ENCODE measurements around the gene NELFCD. TPM values are rescaled to one million over a fixed set of nuclear protein-coding genes. Genes with fewer than 3 reads are reported as not detected.

The NELFCD gene
- total and polyA plus RNA-seq, 9 of the 15 experiments (the other 6 are each of a cell fraction or from before 2014, with no cell fraction given): 11.7 to 163 (median 96.5) TPM

GRCh38 chr20:58944610-58945009 is 36.4 kb upstream of the NELFCD start:
- H3K36me3 ChIP-seq (ENCODE audit: control insufficient read depth, insufficient read depth, low read length): no peaks in the 10 kb centered on the region
- intact Hi-C loops (cut with micrococcal nuclease) (no loop called here), in situ Hi-C loops (cut with MboI) (no loop called here)
- WGBS (ENCODE audit: insufficient coverage, low coverage, missing lambda C conversion rate): 5% methylated on average over 5 of the region's 5 CpGs
- H3K27me3 ChIP-seq (ENCODE audit: control insufficient read depth in 2 of 2, insufficient read depth in 2 of 2, low read length in 2 of 2): peaks cover 30 to 34% of the 10 kb centered on the region in 2 experiments
- no peak overlapping the region for H2AFZ ChIP-seq (ENCODE audit: low read depth, low read length)
- FAIRE-seq: no peak
- BruUV-seq (replicated peaks): no TSS peak
- H3K4me3 ChIP-seq: no peak overlapping the region
- no peak overlapping the region for H3K4me2 ChIP-seq (ENCODE audit: insufficient read depth, low read length)
- H4K20me1 ChIP-seq (replicated peaks; ENCODE audit: control insufficient read depth, insufficient read depth, low read length): no peaks in the 10 kb centered on the region
- no peaks in the 10 kb centered on the region for H3K9me3 ChIP-seq (replicated peaks; ENCODE audit: control insufficient read depth, insufficient read depth, low read depth, low read length)
- H3K79me2 ChIP-seq (ENCODE audit: control insufficient read depth, insufficient read depth, low read length): no peaks in the 10 kb centered on the region
- H3K4me1 ChIP-seq (replicated peaks in 1 of 2; ENCODE audit: control insufficient read depth in 2 of 2, insufficient read depth in 2 of 2, low read length in 2 of 2): peaks cover 0 to 4% of the 10 kb centered on the region in 2 experiments; a peak in 1 of 5 replicates
- H3K9me1 ChIP-seq (ENCODE audit: control insufficient read depth, insufficient read depth, low read length): no peaks in the 10 kb centered on the region
- ChIA-PET CTCF (ENCODE audit: low intra/inter-chr PET ratio) (no interaction called here), POLR2A (interaction anchor here (1.2 kb wide), 1 partner anchor 11 kb away, joined by 3 read pairs; no protein-coding TSS in a partner anchor)
- H3K9ac ChIP-seq (ENCODE audit: insufficient read depth in 1 of 2, low read depth in 2 of 2, low read length in 2 of 2): no peak overlapping the region
- TF ChIP-seq ZNF512 (tag; IDR thresholded peaks at IDR 0.05) (no peak), ZNF444 (CRISPR knock-in tag; IDR thresholded peaks at IDR 0.05) (no peak), CEBPB (tag; IDR thresholded peaks at IDR 0.05) (no peak), POLR2A (conservative IDR thresholded peaks at IDR 0.05) (no peak), NCOA4 (IDR thresholded peaks at IDR 0.05; ENCODE audit: partially characterized antibody) (no peak), MCM3 (IDR thresholded peaks at IDR 0.05) (no peak), SMARCB1 (IDR thresholded peaks at IDR 0.05; ENCODE audit: insufficient read length, low read depth) (no peak), HMBOX1 (IDR thresholded peaks at IDR 0.05) (no peak), MBD1 (CRISPR knock-in tag; IDR thresholded peaks at IDR 0.05) (no peak), SAFB (IDR thresholded peaks at IDR 0.05; ENCODE audit: borderline replicate concordance, low read depth, low read length) (no peak), MEF2D (tag; conservative IDR thresholded peaks at IDR 0.05; ENCODE audit: low read depth) (no peak), KDM1A (IDR thresholded peaks at IDR 0.05) (no peak), IRF9 (tag; IDR thresholded peaks at IDR 0.05) (no peak), TSHZ1 (CRISPR knock-in tag; IDR thresholded peaks at IDR 0.05) (no peak), KAT2B (IDR thresholded peaks at IDR 0.05; ENCODE audit: low read depth, low read length) (no peak), MAZ (CRISPR knock-in tag; conservative IDR thresholded peaks at IDR 0.05 in 1 of 2, IDR thresholded peaks at IDR 0.05 in 1 of 2) (no peak)
- no peak for ATAC-seq
- DNase-seq (ENCODE audit: extremely low read depth in 1 of 4, low spot score in 3 of 4): no peak
- H3K27ac ChIP-seq (ENCODE audit: extremely low read depth, low read depth, low read length): no peak overlapping the region
